ENCODE measurements around the gene GATA5.
"Not testable (repeated sequence)": the region's sequence is repeated elsewhere in the genome, so short reads cannot be mapped to it uniquely, and the experiment has no call there.

Gene GATA5

DNA sequence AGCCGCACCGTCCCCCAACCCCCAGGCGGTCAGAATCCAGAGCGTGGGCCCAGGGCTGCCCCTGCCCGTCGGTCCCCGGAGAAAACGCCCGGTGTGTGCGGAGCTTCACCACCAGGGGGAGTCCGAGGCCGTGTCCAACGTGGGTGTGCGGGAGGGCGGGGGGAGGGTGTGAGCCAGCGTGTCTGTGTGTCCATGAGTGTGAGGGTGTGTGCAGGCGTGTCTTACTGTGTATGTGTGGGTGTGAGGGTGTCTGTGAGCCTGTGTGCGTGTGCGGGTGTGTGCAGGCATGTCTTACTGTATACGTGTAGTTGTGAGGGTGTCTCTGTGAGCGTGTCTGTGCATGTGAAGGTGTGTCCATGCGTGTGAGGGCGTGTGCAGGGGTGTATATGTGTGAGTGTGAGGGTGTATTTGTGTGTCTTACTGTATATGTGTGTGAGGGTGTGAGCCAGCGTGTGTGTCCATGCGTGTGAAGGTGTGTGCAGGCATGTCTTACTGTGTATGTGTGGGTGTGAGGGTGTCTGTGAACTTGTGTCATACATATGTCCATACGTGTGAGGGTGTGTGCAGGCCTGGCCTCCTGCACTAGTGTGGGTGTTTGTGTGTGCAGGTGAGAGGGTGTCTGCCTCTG, 24.6 kb upstream of the GATA5 start:
- Mint-ChIP-seq H3K4me3 (peak overlapping the region in 1 of 2 donors; percentile 7), H3K27me3 (peaks cover 0 to 9% of the 10 kb centered on the region in 2 donors), H3K9me3 (peaks cover 6 to 15% of the 10 kb centered on the region in 2 donors), H3K4me1 (peaks cover 44 to 69% of the 10 kb centered on the region in 2 donors), H3K36me3 (peaks cover 3 to 13% of the 10 kb centered on the region in 2 donors), H3K27ac (peak overlapping the region; percentile 96)
- ATAC-seq (replicated peaks) (peak; percentile 15 to 32), DNase-seq (peak; percentile 64)

DNA sequence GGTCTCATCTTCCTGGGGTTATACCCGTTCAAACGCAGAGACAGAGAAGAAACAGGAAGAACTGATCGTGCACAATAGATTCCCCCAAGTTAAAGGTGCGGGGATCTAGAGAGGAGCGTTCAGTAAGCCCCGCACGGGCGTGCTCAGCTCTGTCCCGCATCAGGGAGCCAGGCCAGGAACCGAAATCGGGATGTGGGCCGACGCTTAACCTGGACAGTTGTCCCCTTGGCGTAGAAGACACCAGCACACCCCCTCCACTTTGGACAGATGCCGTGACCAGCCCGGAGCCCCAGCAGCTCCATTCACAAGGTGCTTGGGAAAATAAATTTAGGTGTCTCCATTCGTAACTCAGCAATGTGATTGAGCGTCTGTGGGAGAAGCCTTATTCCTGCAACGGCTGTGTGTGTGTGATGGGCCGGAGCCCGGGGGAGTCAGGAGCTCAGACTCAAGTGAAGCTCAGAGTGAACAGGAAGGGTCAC, 24.0 kb upstream of the GATA5 start:
- Mint-ChIP-seq H3K4me3 (no peak overlapping the region), H3K27ac (no peak overlapping the region)
- DNase-seq: no peak

DNA sequence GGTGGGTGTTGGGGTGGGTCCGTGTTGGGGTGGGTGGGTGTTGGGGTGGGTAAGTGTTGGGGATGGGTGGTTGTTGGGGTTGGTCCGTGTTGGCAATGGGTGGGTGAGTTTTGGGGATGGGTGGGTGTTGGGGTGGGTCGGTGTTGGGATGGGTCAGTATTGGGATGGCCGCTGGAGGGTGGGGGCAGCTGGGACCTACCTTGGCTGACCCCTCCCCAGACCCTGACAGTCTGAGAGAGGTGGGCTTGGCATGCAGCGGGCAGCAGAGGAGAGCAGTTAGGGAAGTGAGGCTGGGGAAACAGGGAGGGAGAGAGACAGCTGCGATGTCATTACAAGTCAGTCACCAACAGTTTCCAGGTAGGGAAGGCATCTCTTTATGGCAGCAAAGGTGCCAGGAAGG, 23.1 kb upstream of the GATA5 start:
- Mint-ChIP-seq H3K9me3 (peaks cover 0 to 9% of the 10 kb centered on the region in 2 donors), H3K36me3 (peaks cover 0 to 5% of the 10 kb centered on the region in 2 donors), H3K27ac (no peak overlapping the region), H3K27me3 (peaks cover 0 to 4% of the 10 kb centered on the region in 2 donors), H3K4me3 (no peak overlapping the region), H3K4me1 (peaks cover 43 to 70% of the 10 kb centered on the region in 2 donors)
- ATAC-seq (replicated peaks): no peak
- no peak for DNase-seq

More for the DNA sequence above, 24.0 kb upstream of the GATA5 start:
- H3K36me3 Mint-ChIP-seq: peaks cover 3 to 13% of the 10 kb centered on the region in 2 donors
- H3K9me3 Mint-ChIP-seq: peaks cover 6 to 15% of the 10 kb centered on the region in 2 donors
- H3K4me1 Mint-ChIP-seq: peaks cover 42 to 70% of the 10 kb centered on the region in 2 donors
- peaks cover 0 to 9% of the 10 kb centered on the region in 2 donors for H3K27me3 Mint-ChIP-seq
- no peak for ATAC-seq (replicated peaks)

DNA sequence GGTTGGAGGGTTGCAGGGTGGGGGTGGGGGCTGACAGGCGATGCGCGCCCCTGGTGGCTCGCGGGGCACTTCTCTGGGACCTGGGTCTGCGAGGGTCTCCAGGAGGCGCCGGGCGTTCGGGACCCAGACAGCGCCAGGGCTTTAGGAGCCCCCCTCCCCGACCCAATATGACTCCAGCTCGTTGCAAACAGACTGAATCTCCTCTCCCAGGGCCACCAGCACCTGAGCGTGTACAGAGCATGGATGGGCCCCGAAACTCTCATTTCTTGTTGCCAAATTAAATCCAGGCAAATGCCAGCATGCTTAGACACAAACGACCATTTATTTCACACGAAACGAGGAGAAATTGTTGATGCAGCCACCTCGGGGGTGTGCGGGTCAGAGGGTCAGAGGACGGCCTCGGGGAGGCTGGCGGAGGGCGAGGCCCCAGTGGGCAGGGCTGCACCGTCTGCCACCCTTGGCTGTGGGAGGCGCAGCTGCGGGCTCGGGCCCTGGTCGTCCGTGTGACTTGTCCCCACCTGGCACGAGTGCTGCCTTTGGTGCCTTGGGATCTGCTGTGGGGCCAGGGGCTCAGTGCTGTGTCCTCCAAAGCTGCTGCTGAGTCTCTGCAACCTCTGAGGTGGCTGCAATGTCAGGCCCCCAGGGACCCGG, 20.9 kb upstream of the GATA5 start:
- ATAC-seq (replicated peaks) (peak in 1 of 2 donors; percentile 25), DNase-seq (no peak)
- peaks cover 34 to 51% of the 10 kb centered on the region in 2 donors for H3K4me1 Mint-ChIP-seq
- peaks cover 0 to 5% of the 10 kb centered on the region in 2 donors for H3K36me3 Mint-ChIP-seq
- H3K9me3 Mint-ChIP-seq: peaks cover 0 to 9% of the 10 kb centered on the region in 2 donors
- H3K4me3 Mint-ChIP-seq: no peak overlapping the region
- H3K27me3 Mint-ChIP-seq: peaks cover 4 to 13% of the 10 kb centered on the region in 2 donors
- no peak overlapping the region for H3K27ac Mint-ChIP-seq

DNA sequence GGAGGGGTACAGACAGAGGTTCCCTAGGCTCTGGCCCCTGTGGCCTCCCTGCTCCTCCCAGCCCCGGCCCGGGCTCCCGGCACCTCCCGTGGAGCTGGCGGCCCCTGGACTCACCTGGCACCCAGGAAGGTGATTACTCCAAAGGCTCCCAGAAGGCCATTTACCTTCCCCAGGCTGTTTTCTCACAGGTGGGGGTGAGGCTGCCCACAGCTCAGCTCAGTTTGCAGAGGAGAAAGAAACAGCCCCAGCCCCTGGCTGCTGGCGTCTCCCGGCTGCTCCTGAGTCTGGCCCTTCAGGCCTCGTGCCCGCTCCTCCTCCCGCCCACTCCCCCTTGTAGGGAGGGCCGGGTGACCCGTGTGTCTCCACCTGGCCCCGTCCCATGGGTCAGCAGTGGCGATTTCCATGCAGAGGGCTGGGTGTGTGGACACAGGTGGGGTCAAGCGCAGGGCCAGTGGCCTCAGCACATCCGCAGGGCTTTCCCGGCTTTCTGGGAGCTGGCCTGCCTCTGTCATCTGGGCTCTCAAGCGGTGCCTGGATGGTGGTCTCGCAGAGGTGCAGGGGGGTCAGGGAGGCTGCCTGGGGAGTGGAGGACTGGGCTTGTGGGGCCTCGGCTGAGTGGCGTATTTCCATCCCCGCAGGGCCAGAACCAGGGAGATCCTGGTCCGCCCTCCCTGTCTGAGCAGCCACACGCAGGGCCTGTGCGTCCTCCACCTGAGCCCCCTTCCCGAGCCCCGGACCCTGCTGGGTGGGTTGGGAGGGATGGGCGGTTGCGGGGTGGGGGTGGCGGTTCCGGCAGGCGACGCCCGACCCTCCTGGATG, 20.2 kb upstream of the GATA5 start:
- peaks cover 0 to 5% of the 10 kb centered on the region in 2 donors for H3K36me3 Mint-ChIP-seq

DNA sequence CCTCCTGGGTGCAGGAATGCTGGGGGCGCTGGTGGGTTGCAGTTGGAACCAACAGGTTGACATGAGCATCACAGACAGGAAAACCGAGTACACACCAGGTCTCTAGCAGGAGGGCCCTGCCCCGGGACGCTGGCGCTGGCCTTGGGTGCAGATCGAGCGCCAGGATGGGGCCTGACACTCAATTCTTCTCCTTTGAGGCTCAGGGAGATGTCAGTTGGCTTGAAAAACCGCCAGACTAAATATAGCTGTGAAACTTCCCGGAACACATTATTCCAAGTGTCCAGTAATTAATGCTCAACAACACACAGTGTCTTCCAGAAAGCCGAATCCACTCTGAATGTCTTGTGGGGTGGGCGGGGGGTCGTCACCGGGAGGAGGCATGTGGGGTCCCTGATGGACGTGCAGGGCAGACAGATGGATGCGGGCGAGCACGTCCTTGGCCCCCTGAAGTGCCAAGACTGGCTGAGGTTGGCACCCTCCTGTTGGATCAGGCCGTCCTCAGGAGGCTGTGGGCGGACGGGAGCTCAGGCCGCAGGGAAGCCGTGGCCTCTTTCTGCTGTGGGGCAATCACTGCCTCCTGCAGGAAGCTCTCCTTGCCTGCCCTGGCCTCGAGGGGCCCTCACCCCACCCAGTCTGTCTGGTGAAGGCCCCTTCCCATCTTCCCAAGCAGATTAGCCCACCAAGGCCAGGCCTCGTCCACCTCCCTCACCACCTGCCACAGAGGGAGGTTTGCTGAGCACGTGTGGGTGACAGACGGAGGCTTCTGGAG, 19.4 kb upstream of the GATA5 start:
- ATAC-seq (replicated peaks): no peak
- Mint-ChIP-seq H3K4me1 (peaks cover 21 to 36% of the 10 kb centered on the region in 2 donors), H3K4me3 (no peak overlapping the region), H3K27me3 (peaks cover 17 to 26% of the 10 kb centered on the region in 2 donors), H3K27ac (no peak overlapping the region), H3K36me3 (no peaks in the 10 kb centered on the region), H3K9me3 (no peaks in the 10 kb centered on the region)
- no peak for DNase-seq

More for the DNA sequence above, 20.2 kb upstream of the GATA5 start:
- Mint-ChIP-seq H3K9me3 (peaks cover 0 to 7% of the 10 kb centered on the region in 2 donors), H3K4me3 (no peak overlapping the region), H3K4me1 (peaks cover 29 to 44% of the 10 kb centered on the region in 2 donors), H3K27ac (no peak overlapping the region), H3K27me3 (peaks cover 12 to 20% of the 10 kb centered on the region in 2 donors)
- ATAC-seq (replicated peaks): no peak
- DNase-seq: no peak

DNA sequence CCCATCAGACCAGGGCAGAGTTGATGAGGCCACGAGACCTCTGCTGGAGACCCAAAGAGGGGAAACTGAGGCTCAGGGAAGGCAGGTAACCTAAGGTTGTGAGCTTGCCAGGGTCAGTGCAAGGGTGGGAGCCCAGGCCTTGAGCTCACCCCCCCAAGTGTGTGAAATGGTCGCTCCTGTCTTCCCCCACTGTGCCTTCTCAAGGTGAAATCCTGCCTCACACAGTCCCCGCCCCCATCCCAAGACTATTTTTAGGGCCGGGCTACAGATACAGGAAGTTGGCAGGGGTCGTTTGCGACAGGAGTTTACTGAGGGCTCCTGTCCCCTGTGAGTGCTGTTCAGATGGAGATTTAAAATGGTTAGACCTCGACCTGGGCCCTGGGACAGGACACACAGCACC, 18.7 kb upstream of the GATA5 start:
- DNase-seq (no peak), ATAC-seq (replicated peaks) (peak; percentile 44 to 52)
- Mint-ChIP-seq H3K27ac (peak overlapping the region; percentile 28), H3K27me3 (peaks cover 23 to 32% of the 10 kb centered on the region in 2 donors), H3K36me3 (no peaks in the 10 kb centered on the region), H3K4me1 (peaks cover 18 to 30% of the 10 kb centered on the region in 2 donors), H3K4me3 (peak overlapping the region in 1 of 2 donors; percentile 39), H3K9me3 (no peaks in the 10 kb centered on the region)

DNA sequence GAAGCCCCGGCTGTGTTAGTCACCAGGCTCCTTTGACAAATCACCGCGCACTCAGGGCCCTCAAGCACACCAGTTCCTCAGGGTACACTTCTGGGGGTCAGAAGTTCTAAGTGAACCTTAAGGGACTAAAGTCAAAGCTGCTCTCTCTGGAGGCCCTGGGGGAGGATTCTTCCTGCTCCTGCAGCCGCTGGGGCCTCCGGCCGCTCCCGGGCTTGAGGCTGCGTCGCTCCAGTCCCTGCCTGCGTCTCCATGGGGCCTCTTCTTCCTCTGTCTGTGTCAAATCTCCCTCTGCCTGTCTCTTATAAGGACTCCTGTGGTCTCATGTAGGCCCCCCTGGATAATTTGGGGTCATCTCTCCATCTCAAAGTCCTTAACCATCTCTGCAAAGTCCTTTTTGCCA, 18.1 kb upstream of the GATA5 start:
- H3K4me1 Mint-ChIP-seq: peaks cover 18 to 29% of the 10 kb centered on the region in 2 donors
- H3K27me3 Mint-ChIP-seq: peaks cover 26 to 39% of the 10 kb centered on the region in 2 donors
- DNase-seq (no peak), ATAC-seq (replicated peaks) (no peak)
- H3K4me3 Mint-ChIP-seq: no peak overlapping the region
- H3K27ac Mint-ChIP-seq: peak overlapping the region; percentile 28
- H3K36me3 Mint-ChIP-seq: no peaks in the 10 kb centered on the region
- H3K9me3 Mint-ChIP-seq: no peaks in the 10 kb centered on the region

DNA sequence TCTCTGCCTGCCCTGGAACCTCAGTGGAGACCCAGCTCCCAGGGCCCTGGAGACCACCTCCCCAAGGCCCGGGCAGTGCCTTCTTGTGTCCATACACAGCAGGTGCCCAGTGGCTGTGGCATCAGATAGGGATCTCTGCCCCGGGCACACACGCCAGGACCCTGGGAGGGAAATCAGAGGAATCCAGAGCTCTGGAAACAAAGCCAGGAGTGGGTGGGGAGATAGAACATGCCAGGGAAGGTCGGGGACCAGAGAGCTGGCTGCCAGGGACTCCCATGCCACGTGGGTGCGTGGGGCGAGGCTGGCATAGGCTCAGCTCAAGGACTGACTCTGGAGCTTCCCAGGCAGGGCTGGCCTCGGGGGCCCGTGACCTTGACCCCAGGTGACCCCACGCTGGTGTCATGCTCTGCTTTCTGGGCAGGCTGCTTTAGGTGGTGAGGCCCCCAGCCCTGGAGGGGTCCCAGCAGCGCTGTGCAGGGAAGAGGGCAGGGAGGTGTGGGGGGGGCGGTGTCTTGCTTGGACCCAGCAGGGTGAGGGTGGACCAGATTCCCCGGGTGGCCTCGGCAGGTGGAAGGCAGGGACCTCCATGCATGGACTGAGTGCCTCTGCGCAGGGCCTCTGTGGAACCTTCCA, 17.6 kb upstream of the GATA5 start:
- DNase-seq: no peak
- Mint-ChIP-seq H3K36me3 (no peaks in the 10 kb centered on the region), H3K27me3 (peaks cover 31 to 44% of the 10 kb centered on the region in 2 donors), H3K4me3 (no peak overlapping the region), H3K9me3 (no peaks in the 10 kb centered on the region), H3K4me1 (peaks cover 18 to 29% of the 10 kb centered on the region in 2 donors), H3K27ac (no peak overlapping the region)
- no peak for ATAC-seq (replicated peaks)

DNA sequence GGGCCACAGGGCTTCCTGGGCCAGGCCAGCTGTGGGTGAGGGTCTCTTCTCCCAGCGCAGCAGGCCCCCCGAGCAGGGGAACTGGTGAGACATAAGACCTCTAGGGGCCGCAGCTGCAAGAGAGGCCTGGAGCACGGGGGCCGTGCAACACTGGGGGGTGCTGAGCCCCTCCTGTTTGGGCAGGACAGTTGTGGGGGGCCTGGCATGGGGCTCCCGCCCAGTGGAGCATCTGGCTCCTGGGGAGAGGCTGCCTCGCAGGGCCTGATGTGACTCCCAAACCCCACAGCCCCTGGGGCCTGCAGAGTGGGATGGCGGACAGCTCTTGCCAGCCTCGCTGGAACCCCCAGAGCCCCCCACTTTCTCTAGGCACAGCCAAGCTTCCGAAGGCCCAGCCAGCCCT, 16.9 kb upstream of the GATA5 start:
- H3K4me3 Mint-ChIP-seq: no peak overlapping the region
- H3K36me3 Mint-ChIP-seq: no peaks in the 10 kb centered on the region
- no peak for ATAC-seq (replicated peaks)
- no peaks in the 10 kb centered on the region for H3K9me3 Mint-ChIP-seq
- peaks cover 35 to 50% of the 10 kb centered on the region in 2 donors for H3K27me3 Mint-ChIP-seq
- H3K27ac Mint-ChIP-seq: peak overlapping the region; percentile 69
- peaks cover 18 to 29% of the 10 kb centered on the region in 2 donors for H3K4me1 Mint-ChIP-seq
- no peak for DNase-seq

DNA sequence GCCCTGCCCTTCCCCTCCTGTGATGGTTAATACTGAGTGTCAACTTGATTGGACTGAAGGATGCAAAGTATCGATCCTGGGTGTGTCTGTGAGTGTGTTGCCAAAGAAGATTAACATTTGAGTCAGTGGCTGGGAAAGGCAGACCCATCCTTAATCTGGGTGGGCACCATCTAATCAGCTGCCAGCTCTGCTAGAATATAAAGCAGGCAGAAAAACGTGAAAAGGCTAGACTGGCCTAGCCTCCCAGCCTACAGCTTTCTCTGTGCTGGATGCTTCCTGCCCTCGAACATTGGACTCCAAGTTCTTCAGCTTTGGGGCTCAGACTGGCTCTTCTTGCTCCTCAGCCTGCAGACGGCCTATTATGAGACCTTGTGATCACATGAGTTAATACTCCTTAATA, 15.0 kb upstream of the GATA5 start:
- not testable (repeated sequence) for H3K36me3 Mint-ChIP-seq; H3K27ac Mint-ChIP-seq; ATAC-seq (replicated peaks); H3K9me3 Mint-ChIP-seq; DNase-seq; H3K4me3 Mint-ChIP-seq
- peaks cover 48 to 70% of the 10 kb centered on the region in 2 donors for H3K27me3 Mint-ChIP-seq
- peaks cover 17 to 19% of the 10 kb centered on the region in 2 donors for H3K4me1 Mint-ChIP-seq

DNA sequence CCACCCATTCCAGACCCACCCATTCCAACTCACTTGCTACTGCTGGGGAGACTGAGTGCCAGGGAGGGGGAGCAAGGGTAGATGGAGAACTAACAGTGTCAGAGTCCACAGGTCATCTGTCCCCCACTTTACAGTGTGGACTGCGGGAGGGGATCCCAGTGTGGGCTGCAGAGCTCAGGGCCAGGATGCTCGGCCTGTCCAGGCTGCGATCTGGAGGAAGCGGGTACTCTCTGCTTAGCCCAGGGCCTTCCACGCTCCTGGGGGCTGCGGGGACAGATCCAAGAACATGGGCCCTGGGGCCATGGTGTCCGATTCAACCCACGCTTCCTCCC, 14.1 kb upstream of the GATA5 start:
- no peak for DNase-seq
- no peak for ATAC-seq (replicated peaks)
- Mint-ChIP-seq H3K9me3 (no peaks in the 10 kb centered on the region), H3K27me3 (peaks cover 55 to 79% of the 10 kb centered on the region in 2 donors), H3K4me3 (no peak overlapping the region), H3K36me3 (no peaks in the 10 kb centered on the region), H3K4me1 (peaks cover 12 to 15% of the 10 kb centered on the region in 2 donors), H3K27ac (no peak overlapping the region)

DNA sequence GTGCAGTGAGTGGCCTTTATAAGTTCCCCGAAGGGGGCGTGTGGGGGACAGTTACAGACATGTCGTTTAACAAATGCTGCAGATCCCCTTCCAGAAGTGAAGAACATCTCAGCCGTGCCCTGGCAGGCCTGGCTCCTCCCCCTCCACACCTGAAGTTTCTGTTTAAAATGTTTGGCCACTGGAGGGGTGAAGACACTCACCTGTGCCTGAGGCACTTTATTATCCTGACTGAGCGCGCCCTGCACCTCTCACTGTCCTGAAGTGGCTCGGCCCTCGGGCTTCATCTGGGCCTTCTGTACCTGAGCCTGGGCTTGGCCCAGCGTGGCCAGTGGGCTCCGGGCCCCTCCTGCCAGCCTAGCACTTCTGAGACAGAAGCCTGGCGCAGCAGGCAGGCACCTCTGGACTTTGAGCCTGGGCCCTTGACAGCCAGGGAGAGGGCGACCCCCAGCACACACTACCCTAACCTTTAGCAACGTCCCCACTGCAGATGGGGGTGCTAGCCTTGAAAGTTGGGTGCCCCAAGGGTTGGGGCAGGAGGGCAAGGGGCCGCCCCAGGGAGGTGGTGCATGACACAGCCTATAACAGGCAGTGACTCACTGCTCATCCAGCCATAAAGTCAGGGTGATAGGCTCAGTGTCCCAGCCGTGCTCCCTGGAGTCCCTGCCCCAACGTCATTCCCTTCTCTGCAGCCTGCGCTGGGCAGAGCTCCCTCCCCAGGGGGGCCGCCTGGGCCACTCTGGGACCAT, 13.6 kb upstream of the GATA5 start:
- Mint-ChIP-seq H3K9me3 (no peaks in the 10 kb centered on the region), H3K4me1 (peaks cover 7 to 11% of the 10 kb centered on the region in 2 donors), H3K27ac (no peak overlapping the region), H3K36me3 (no peaks in the 10 kb centered on the region), H3K4me3 (no peak overlapping the region), H3K27me3 (peaks cover 56 to 83% of the 10 kb centered on the region in 2 donors)
- peak in 1 of 2 donors; percentile 53 for ATAC-seq (replicated peaks)
- DNase-seq: no peak

Data from stimulated activated naive B cell treated with anti-CD40 and anti-IgM and Interleukin-4, amounts not matched to agents 10 μg/mL and 1 μg/mL and 100 μg/mL, for 72 hours (primary cell).